B cell (primary cell): ENCODE measurements around the gene KIRREL3.

Experiments used
- EZH2 ChIP-seq: IDR thresholded peaks from 2 replicates; pipeline ENCODE4 v1.6.1; 2012; ENCODE audit warnings: borderline replicate concordance, low read depth, mild to moderate bottlenecking, moderate library complexity, low read length; ENCODE audit not compliant: insufficient read depth, poor library complexity, severe bottlenecking
- TF ChIP-seq, protein P1 (sequence below): fragments of 200-600 bp; IDR thresholded peaks from one replicate; pipeline ENCODE4 v1.8.0; 2022; ENCODE audit warnings: antibody characterized with exemption, mild to moderate bottlenecking

- no peak for TF ChIP-seq EZH2
- TF ChIP-seq, protein P1, sequence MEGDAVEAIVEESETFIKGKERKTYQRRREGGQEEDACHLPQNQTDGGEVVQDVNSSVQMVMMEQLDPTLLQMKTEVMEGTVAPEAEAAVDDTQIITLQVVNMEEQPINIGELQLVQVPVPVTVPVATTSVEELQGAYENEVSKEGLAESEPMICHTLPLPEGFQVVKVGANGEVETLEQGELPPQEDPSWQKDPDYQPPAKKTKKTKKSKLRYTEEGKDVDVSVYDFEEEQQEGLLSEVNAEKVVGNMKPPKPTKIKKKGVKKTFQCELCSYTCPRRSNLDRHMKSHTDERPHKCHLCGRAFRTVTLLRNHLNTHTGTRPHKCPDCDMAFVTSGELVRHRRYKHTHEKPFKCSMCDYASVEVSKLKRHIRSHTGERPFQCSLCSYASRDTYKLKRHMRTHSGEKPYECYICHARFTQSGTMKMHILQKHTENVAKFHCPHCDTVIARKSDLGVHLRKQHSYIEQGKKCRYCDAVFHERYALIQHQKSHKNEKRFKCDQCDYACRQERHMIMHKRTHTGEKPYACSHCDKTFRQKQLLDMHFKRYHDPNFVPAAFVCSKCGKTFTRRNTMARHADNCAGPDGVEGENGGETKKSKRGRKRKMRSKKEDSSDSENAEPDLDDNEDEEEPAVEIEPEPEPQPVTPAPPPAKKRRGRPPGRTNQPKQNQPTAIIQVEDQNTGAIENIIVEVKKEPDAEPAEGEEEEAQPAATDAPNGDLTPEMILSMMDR: no peak
Observed at GRCh38 chr11:126808836-126809235, 191.7 kb downstream of the KIRREL3 start.
